ENCODE data around the gene GRK3.
"Not testable (repeated sequence)": the region's sequence is repeated elsewhere in the genome, so short reads cannot be mapped to it uniquely, and the experiment has no call there.

GRK3 gene
- total RNA-seq: 20.8 to 37.9 reads per million in 2 donors

DNA sequence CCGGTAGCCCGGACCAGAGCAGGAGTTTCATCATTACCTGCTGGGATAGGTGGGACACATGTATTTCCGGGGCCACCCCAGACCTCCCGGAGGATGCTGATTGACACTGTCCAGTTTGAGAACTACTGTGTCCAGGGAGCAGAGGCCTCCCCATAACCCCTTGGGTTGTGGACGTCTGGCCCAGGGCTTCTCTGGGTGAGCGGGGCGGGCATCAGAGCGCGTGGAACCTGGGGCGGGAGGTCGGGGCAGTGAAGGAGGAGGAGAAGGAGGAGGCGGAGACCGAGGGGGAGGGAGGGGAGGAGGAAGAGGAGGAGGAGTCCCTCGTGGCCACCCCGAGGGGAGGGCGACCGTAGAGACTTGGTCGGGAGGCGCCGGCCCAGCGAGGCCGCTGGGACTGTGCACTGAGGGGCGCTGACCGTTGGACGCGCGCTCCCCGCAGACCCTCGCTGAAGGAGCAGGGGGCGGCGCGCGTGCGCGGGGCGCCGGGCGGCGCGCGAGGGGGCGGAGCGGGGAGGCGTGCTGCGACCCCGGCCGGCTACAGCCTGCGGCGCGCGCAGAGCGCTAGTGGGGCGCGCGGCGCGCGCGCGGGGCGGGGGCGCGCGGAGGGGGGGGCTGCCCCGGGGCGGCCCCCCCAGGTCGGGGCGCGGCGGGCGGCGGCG lies at the start of gene GRK3:
TSS of gene GRK3 (plus strand) at position 356 of the 659 bp plus-strand sequence. CDS start 366 bp downstream, outside the sequence.
- DNase-seq: no peak

DNA sequence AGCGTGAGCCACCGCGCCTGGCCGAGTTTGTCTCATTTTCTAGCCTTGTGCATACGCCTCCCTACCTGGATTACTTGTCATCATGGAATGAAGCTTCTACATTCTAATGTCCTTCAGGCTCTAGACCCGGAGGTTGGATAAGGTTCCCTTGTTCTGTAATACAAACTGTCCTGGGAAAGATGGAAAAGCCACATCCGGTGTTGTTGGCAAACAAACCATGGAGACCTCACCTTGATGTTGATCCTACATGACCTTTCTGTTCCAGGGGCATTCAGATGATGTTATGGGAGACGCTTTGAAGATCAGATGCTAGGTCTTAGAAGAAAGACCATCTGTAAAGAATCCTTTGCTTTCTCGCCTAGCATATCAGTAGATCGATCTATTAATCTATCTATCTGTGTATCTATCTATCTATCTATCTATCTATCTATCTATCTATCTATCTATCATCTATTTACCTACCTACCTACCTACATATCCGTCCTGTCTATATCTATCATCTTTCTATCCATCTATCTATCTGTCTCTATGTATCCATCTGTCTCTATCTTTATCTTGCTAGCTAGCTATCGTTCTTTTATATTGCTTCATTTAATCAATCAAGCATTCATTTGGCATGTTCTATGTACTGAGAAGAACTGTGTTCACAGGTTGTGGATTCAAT lies 46.3 kb upstream of the GRK3 start:
- DNase-seq: no peak

- DNase-seq: no peak
Measured at GRCh38 chr22:25525376-25525775, 39.1 kb upstream of the GRK3 start.

DNA sequence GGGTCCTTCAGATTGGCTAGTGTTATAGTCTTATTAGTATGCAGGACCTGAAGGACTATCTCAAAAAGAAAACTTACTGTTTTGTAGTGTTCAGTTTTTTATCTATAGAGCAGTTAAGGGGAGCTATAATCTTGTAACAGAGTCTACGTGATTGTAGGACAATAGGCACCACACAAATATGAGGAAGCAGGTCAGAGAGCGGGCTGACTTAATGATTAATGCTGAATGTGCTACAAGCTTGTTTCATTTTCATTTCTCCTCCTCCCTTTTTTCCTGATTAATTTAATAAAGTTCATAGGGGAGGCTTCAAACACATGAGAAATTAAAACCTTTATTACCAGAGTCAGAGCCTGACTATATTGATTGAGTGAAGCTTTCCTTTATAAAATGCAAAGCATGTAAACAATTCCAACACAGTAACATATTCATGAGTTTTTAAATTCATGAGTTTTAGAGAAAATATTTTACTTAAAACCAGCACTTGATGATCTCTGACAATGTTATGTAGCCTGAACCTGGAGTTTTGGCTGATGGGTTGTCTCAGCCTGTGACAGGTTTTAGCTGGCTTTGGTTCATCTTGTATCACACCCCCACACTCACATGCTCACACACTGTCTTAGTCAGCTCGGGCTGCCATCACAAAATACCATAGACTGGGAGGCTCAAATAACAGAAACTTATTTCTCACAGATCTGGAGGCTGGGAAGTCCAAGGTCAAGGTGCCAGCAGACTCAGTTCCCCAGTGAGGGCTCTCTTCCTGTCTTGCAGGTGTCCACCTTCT lies 38.5 kb upstream of the GRK3 start:
- not testable (repeated sequence) for DNase-seq

DNA sequence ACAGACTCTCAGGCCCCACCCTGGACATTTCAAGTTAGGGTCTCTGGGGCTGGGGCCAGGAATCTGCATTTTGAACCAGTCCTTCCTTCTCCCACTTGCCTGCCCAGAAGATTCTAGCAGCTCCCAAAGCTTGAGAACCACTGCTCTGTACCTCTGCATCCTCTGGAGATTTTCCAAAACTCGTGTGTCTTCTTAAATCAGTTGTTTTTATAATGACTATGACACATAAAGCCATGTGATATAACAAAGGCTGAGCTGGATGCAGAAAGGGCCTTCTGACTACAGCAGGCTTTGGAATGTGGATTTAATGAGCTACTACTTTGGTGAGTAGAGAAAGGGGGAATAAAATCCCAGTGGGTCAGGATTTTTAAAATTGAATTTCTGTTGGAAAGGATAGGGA lies 37.5 kb upstream of the GRK3 start:
- DNase-seq: not testable (repeated sequence)

DNA sequence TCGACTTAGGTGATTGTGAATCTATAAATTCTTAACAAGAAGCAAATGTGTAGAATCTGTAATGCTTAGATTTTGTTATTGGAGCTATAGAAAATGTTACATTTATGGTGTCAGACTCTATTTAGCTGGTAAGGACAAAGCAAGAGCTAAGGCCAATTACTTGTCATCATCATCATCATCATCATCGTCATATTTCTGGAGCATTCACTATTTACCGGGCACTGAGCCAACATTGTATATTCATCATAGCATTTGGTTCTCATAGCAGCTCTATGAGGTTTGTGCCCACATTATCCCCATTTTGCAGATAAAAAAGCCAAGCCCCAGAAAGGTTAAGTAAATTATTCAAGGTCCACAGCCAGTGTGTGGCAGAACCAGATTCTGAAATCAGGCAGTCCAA lies 36.4 kb upstream of the GRK3 start:
- DNase-seq: not testable (repeated sequence)

- DNase-seq: not testable (repeated sequence)
Measured at GRCh38 chr22:25529059-25529458, 35.4 kb upstream of the GRK3 start.

GRCh38 chr22:25529541-25530137 lies 34.8 kb upstream of the GRK3 start:
- DNase-seq: not testable (repeated sequence)

GRCh38 chr22:25531677-25532076 lies 32.8 kb upstream of the GRK3 start:
- not testable (repeated sequence) for DNase-seq

GRCh38 chr22:25534724-25535123 lies 29.8 kb upstream of the GRK3 start:
- no peak for DNase-seq

- DNase-seq: no peak
Measured at GRCh38 chr22:25536589-25536988, 27.9 kb upstream of the GRK3 start.

DNA sequence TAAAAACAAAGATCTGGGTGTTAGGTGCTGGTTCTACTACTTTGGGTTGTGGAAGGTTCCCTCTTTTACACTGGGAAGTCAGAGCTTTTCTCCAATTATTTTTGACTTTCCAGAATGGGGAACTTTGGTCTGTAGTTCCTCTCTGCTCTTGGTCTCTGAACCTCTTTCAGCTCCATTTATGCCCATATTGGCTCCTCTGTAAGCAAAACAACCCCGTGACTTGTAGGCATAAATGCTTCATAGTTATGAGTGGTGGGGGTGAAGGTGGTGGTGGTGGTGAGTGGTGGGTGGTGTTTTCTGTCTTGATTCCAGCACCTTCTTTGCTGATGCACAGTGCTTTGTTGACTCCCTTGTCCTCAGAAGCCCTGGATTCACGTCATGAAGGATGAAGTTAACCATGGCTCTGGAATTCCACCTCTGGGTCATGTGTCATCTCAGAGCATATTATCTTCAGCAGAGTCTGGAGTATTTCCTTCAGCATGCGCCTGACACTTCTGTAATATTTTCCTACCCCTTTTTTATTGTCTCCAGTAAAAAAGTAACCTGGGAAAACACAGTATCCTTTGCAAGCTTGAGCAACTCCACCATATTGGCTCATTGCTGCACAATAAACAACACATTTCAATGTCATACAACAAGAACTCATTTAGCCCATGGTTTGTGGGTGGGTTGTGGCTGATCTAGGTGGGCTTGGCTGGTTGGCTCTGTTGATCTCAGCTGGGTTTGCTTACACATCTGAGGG lies 24.1 kb upstream of the GRK3 start:
- no peak for DNase-seq

DNA sequence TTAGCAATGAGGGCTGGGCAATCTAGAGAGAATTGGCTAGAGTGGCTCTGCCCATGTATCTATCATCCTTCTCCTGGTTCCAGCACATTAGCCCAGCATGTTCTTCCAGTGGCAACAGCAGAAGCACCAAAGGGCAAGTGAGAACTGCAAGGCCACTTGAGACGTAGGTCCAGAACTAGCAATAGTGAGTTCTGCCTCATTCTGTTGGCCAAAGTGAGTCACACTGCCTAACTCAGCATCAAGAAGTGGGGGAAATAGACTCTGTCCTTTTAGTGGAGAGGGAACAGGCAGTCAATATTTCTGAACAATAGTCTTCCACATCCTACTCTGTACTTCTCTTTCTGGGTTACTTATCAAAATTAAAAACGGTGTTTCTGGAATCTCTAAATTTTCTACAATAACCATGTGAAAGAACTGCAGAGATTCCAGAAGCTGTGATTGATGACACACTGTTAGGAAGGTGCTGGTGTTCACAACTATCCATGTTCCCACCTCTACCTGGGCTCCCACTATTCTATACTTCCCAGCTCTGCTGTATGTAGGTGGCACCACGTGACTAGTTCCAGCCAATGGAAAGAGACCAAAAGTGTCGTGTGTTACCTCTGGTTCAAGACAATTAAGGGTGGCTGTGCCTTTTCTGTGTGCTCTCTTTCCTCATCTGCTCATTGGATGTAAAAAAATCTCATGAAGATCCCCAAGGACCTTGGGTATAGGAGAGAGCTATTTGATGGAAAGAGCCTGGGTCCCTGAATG lies 23.4 kb upstream of the GRK3 start:
- DNase-seq: no peak

- DNase-seq: no peak
Measured at GRCh38 chr22:25542191-25542590, 22.3 kb upstream of the GRK3 start.

- no peak for DNase-seq
Measured at GRCh38 chr22:25542720-25543402, 21.6 kb upstream of the GRK3 start.

- no peak for DNase-seq
Measured at GRCh38 chr22:25545146-25545545, 19.3 kb upstream of the GRK3 start.

DNA sequence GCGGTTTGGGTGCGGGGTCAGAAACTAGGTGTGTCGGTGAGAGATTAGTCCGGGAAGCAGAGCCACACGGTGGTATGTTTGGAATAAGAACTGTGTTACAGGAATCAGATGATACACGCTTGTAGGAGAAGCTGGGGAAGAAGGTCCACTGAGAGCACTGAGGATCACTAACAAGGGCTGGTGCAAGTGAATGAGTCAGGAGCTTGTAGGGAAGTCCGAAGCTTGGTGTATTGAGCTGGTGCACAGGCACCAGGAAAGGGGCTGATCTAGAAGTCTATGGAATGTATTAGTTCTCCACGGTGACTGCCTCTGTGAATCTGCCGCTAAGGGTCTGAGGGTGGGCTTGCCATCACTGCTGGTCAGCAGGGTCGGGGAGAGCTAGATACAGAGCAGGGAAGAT lies 18.8 kb upstream of the GRK3 start:
- DNase-seq: no peak

GRCh38 chr22:25546242-25546641 lies 18.2 kb upstream of the GRK3 start:
- DNase-seq: no peak

GRCh38 chr22:25546751-25547150 lies 17.7 kb upstream of the GRK3 start:
- DNase-seq: no peak

GRCh38 chr22:25548866-25549464 lies 15.5 kb upstream of the GRK3 start:
- no peak for DNase-seq

GRCh38 chr22:25551396-25551795 lies 13.1 kb upstream of the GRK3 start:
- no peak for DNase-seq
